Astrocyte (in vitro differentiated cells and primary cell): Measurements from ENCODE around the gene TMEM232. TPM values are rescaled to one million over a fixed set of nuclear protein-coding genes. Genes with fewer than 3 reads are reported as not detected.
A peak's percentile ranks its signal among the peaks of the same experiment; 100 is the strongest.

ENCODE experiments used
- DNase-seq: peaks from one replicate; pipeline ENCODE4 v3.0.0-alpha.2; 2010; ENCODE audit warnings: low read depth
- FAIRE-seq: peaks from 2 replicates; lab custom pipeline; 2011; peaks lifted over from hg19 to GRCh38; lab: Jason Lieb, UNC
- H2AFZ ChIP-seq: 2 replicates; pipeline ENCODE4 v1.6.0; 2012; ENCODE audit warnings: low read depth, low read length, inconsistent platforms
- H3K27ac ChIP-seq: 2 replicates; pipeline ENCODE4 v1.5.1; 2011; ENCODE audit warnings: low read depth, low read length, inconsistent platforms
- H3K27me3 ChIP-seq: 2 replicates; pipeline ENCODE4 v1.6.0; 2011; ENCODE audit warnings: low read length, inconsistent platforms; ENCODE audit not compliant: insufficient read depth
- H3K36me3 ChIP-seq: 2 replicates; pipeline ENCODE4 v1.5.1; 2011; ENCODE audit warnings: low read length, inconsistent platforms; ENCODE audit not compliant: insufficient read depth
- H3K4me1 ChIP-seq: 2 replicates; pipeline ENCODE4 v1.5.1; 2011; ENCODE audit warnings: low read length, inconsistent platforms; ENCODE audit not compliant: insufficient read depth
- H3K4me2 ChIP-seq: 2 replicates; pipeline ENCODE4 v1.6.0; 2012; ENCODE audit warnings: low read length, inconsistent platforms
- H3K4me3 ChIP-seq: 2 replicates; pipeline ENCODE4 v1.5.1; 2011; ENCODE audit warnings: low read depth, mild to moderate bottlenecking, low read length, inconsistent platforms; ENCODE audit not compliant: insufficient read depth
- H3K79me2 ChIP-seq: 2 replicates; pipeline ENCODE4 v1.6.0; 2012; ENCODE audit warnings: mild to moderate bottlenecking, low read length, inconsistent platforms; ENCODE audit not compliant: insufficient read depth
- H3K9ac ChIP-seq: 2 replicates; pipeline ENCODE4 v1.6.0; 2012; ENCODE audit warnings: mild to moderate bottlenecking, low read length, inconsistent platforms
- H3K9me3 ChIP-seq: 2 replicates; pipeline ENCODE4 v1.5.1; 2012; ENCODE audit warnings: low read depth, mild to moderate bottlenecking, low read length, inconsistent platforms; ENCODE audit not compliant: insufficient read depth
- H4K20me1 ChIP-seq: 2 replicates; pipeline ENCODE4 v1.6.0; 2012; ENCODE audit warnings: low read length, inconsistent platforms; ENCODE audit not compliant: insufficient read depth
- H3K27ac Mint-ChIP-seq: one replicate; pipeline ENCODE4 v1.8.0; 2021; ENCODE audit warnings: mild to moderate bottlenecking, mixed read lengths; ENCODE audit not compliant: unreplicated experiment
- H3K27me3 Mint-ChIP-seq: one replicate; pipeline ENCODE4 v1.8.0; 2021; ENCODE audit warnings: low read depth, mixed read lengths; ENCODE audit not compliant: unreplicated experiment
- H3K36me3 Mint-ChIP-seq: one replicate; pipeline ENCODE4 v1.8.0; 2021; ENCODE audit warnings: low read depth, mixed read lengths; ENCODE audit not compliant: unreplicated experiment
- H3K4me1 Mint-ChIP-seq: one replicate; pipeline ENCODE4 v1.8.0; 2021; ENCODE audit warnings: low read depth, mixed read lengths; ENCODE audit not compliant: unreplicated experiment
- H3K4me3 Mint-ChIP-seq: one replicate; pipeline ENCODE4 v1.8.0; 2021; ENCODE audit warnings: mild to moderate bottlenecking, moderate library complexity, mixed read lengths; ENCODE audit not compliant: unreplicated experiment
- H3K9me3 Mint-ChIP-seq: one replicate; pipeline ENCODE4 v1.8.0; 2021; ENCODE audit warnings: mild to moderate bottlenecking, mixed read lengths; ENCODE audit not compliant: unreplicated experiment
- EZH2 ChIP-seq: IDR thresholded peaks from 2 replicates; pipeline ENCODE4 v1.6.1; 2012; ENCODE audit warnings: mild to moderate bottlenecking, low read length, inconsistent platforms; ENCODE audit not compliant: insufficient read depth
- total RNA-seq: library from RNA; stranded (reverse); gene quantifications from 2 replicates; pipeline ENCODE4 v1.2.1, GENCODE V29; 2021
- TF ChIP-seq, protein P1 (sequence below): IDR thresholded peaks from 2 replicates; pipeline ENCODE4 v1.5.1; 2011; ENCODE audit warnings: low read depth, mild to moderate bottlenecking, inconsistent platforms, low read length, moderate library complexity; ENCODE audit not compliant: insufficient read depth

TMEM232 gene
- total RNA-seq, 1 donor from 2014 or later, result 1.4 TPM

DNA sequence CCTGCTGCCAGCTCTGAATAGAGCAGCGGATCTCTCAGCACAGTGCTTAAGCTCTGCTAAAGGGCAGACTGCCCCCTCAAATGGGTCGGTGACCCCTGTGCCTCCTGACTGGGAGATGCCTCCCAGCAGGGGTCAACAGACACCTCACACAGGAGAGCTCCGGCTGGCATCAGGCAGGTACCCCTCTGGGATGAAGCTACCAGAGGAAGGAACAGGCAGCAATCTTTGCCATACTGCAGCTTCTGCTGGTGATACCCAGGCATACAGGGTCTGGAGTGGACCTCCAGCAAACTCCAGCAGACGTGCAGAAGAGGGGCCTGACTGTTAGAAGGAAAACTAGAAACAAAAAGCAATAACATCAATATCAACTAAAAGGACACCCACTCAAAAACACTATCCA is 131.6 kb downstream of the TMEM232 start:
- Histone ChIP-seq H3K36me3 (no peaks in the 10 kb centered on the region), H3K4me3 (no peak overlapping the region), H3K9me3 (no peaks in the 10 kb centered on the region), H3K27me3 (no peaks in the 10 kb centered on the region), H4K20me1 (no peaks in the 10 kb centered on the region), H2AFZ (no peak overlapping the region), H3K4me2 (no peak overlapping the region), H3K79me2 (no peaks in the 10 kb centered on the region), H3K4me1 (no peaks in the 10 kb centered on the region), H3K27ac (no peak overlapping the region), H3K9ac (no peak overlapping the region)
- H3K9me3 Mint-ChIP-seq, result peaks cover 4% of the 10 kb centered on the region
- H3K4me1 Mint-ChIP-seq, result no peaks in the 10 kb centered on the region
- no peaks in the 10 kb centered on the region for H3K27me3 Mint-ChIP-seq
- TF ChIP-seq, protein P1, sequence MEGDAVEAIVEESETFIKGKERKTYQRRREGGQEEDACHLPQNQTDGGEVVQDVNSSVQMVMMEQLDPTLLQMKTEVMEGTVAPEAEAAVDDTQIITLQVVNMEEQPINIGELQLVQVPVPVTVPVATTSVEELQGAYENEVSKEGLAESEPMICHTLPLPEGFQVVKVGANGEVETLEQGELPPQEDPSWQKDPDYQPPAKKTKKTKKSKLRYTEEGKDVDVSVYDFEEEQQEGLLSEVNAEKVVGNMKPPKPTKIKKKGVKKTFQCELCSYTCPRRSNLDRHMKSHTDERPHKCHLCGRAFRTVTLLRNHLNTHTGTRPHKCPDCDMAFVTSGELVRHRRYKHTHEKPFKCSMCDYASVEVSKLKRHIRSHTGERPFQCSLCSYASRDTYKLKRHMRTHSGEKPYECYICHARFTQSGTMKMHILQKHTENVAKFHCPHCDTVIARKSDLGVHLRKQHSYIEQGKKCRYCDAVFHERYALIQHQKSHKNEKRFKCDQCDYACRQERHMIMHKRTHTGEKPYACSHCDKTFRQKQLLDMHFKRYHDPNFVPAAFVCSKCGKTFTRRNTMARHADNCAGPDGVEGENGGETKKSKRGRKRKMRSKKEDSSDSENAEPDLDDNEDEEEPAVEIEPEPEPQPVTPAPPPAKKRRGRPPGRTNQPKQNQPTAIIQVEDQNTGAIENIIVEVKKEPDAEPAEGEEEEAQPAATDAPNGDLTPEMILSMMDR, result no peak
- TF ChIP-seq EZH2, result no peak
- no peak for DNase-seq
- no peak overlapping the region for H3K4me3 Mint-ChIP-seq
- H3K36me3 Mint-ChIP-seq, result no peaks in the 10 kb centered on the region
- no peak for FAIRE-seq
- no peak overlapping the region for H3K27ac Mint-ChIP-seq

DNA sequence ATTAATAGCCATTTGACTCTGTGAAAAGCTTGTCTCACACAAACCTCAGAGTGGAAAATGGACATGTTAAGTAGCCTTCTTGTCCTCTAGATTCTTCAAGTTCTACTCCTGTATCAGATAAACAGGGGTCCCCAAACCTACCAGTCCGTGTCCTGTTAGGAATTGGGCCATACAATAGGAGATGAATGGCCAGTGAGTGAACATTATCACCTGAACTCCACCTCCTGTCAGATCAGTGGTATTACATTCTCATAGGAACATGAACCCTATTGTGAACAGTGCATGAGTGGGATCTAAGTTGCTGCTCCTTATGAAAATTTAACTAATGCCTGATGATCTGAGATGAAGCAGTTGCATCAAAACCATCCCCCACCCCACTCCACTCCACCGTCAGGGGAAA is 136.3 kb downstream of the TMEM232 start:
- DNase-seq (peak; percentile 13), FAIRE-seq (no peak)
- TF ChIP-seq, protein P1, result peak; percentile 50
- TF ChIP-seq EZH2, result no peak
- Mint-ChIP-seq H3K4me1 (no peaks in the 10 kb centered on the region), H3K4me3 (no peak overlapping the region), H3K27ac (no peak overlapping the region), H3K9me3 (no peaks in the 10 kb centered on the region), H3K27me3 (no peaks in the 10 kb centered on the region), H3K36me3 (no peaks in the 10 kb centered on the region)
- Histone ChIP-seq H3K27me3 (no peaks in the 10 kb centered on the region), H3K4me1 (no peaks in the 10 kb centered on the region), H3K79me2 (no peaks in the 10 kb centered on the region), H3K4me3 (no peak overlapping the region), H4K20me1 (no peaks in the 10 kb centered on the region), H3K9ac (no peak overlapping the region), H2AFZ (no peak overlapping the region), H3K9me3 (no peaks in the 10 kb centered on the region), H3K36me3 (no peaks in the 10 kb centered on the region), H3K4me2 (no peak overlapping the region), H3K27ac (no peak overlapping the region)

DNA sequence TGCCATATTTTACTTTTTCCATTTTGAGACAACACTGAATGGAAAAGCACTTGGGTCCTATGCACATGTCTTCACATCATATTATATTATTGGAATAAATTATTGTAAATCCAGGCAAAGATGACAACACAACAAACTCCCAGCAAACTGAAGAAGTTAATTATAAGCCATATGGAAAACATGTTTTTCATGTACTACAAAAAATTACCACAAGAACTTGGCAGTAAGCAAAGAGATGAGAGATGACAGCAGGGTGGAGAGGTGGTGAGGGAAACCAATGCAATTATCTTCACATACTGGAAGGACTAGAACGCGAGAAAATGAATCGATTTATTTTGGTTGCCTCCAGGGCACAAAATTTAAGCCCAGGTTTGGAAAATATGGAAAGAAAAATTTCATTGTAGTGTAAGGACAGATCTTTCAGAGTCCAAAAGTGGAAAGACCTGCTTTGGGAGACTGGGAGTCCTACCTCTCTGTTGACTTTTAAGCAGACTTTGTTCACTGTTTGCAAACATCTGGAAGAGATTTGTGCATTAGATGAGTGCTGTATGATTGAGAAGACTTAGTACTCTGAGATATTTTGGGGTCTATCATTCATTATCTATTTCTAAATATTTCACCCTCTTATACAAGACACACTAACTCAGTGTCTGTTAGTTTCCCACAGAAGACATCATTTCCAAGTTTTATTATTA is 138.0 kb downstream of the TMEM232 start:
- H3K9me3 ChIP-seq, result no peaks in the 10 kb centered on the region
- no peak overlapping the region for H3K27ac ChIP-seq
- H3K27me3 ChIP-seq, result no peaks in the 10 kb centered on the region
- TF ChIP-seq, protein P1, result no peak
- TF ChIP-seq EZH2, result no peak
- no peaks in the 10 kb centered on the region for H3K9me3 Mint-ChIP-seq
- no peak overlapping the region for H3K4me3 ChIP-seq
- H3K4me3 Mint-ChIP-seq, result no peak overlapping the region
- H3K27ac Mint-ChIP-seq, result no peak overlapping the region
- no peak overlapping the region for H3K9ac ChIP-seq
- FAIRE-seq (no peak), DNase-seq (no peak)
- no peaks in the 10 kb centered on the region for H3K79me2 ChIP-seq
- no peaks in the 10 kb centered on the region for H4K20me1 ChIP-seq
- H3K4me1 Mint-ChIP-seq, result no peaks in the 10 kb centered on the region
- no peaks in the 10 kb centered on the region for H3K27me3 Mint-ChIP-seq
- H3K4me2 ChIP-seq, result no peak overlapping the region
- no peaks in the 10 kb centered on the region for H3K36me3 Mint-ChIP-seq
- no peaks in the 10 kb centered on the region for H3K36me3 ChIP-seq
- no peaks in the 10 kb centered on the region for H3K4me1 ChIP-seq
- no peak overlapping the region for H2AFZ ChIP-seq
